Stimulated activated CD8-positive, alpha-beta memory T cell treated with anti-CD3 and anti-CD28 coated beads, Interleukin-7, amount 100 ng/mL, for 24 hours (primary cell): ENCODE results near the gene SMARCC2.

Source experiments
- DNase-seq: peaks from one replicate; pipeline ENCODE4 v3.0.0-alpha.2; 2020; ENCODE audit warnings: low read depth

The SMARCC2 gene

GRCh38 chr12:56152132-56152755 lies 37.0 kb downstream of the SMARCC2 start, which contains the start of gene MYL6B:
Gene MYL6B (plus strand): TSS chr12:56152587. CDS start chr12:56153919, 1,332 bp downstream.
- DNase-seq, result peak; percentile 86

DNA sequence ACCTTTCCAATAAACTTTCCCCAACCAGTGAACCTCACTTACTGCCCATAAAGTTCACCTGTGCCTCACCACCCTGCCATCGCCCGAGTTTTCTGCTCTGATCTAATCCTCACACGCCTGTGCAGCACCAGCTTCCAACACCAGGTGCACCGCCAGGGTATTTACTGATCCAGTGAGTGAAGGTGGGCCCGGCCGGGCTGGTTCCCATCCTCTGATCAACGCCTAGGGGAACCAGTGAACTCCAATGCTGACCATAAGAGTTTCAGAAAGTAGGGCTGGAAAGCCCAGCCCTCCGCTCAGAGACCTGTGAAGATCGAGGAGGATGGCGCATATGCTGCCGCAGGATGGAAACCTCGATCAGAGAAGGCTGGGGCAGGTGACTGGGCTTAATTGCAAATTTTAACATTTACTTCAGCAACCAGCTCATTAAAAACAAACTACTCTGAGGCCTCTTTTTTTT lies 37.6 kb downstream of the SMARCC2 start:
- peak; percentile 38 for DNase-seq

- no peak for DNase-seq
Observed at GRCh38 chr12:56150563-56150962, 38.7 kb downstream of the SMARCC2 start.

DNA sequence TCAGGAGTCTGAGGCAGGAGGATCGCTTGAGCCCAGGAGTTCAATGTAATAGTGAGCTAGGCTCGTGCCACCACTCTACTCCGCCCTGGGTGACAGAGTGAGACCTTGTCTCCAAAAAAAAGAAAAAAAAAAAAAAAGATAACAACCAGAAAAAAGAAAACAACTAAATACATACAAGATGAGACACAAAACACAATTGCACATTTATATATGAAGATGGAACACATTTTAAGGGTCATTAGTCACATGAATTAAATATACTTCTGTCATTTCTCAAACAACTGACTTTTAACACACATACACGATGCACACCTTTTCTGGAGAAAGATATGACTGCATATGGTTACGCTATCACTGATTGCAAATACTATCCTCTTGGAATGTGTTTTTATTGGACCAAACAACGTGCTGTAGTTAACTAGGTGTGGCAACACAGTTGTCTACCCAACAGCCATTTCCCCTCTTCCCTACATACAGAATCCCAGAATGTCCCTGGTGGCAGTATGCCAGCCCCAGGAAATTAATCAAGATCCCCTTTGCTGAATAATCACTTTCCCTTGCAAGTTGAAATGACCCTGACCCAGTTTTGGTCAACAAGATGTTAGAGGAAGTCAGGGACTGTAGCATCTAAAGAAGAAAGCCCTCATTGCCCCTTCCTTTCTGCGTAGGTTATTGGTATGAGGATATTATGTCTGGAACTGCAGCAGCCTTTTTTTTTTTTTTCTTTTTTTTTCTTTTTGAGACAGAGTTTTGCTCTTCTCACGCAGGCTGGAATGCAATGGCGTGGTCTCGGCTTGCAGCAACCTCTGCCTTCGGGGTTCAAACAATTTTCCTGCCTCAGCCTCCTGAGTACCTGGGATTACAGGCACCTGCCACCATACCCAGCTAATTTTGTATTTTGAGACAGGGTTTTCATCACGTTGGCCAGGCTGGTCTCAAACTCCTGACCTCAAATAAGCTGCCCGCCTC lies 42.5 kb downstream of the SMARCC2 start:
- DNase-seq, result no peak

DNA sequence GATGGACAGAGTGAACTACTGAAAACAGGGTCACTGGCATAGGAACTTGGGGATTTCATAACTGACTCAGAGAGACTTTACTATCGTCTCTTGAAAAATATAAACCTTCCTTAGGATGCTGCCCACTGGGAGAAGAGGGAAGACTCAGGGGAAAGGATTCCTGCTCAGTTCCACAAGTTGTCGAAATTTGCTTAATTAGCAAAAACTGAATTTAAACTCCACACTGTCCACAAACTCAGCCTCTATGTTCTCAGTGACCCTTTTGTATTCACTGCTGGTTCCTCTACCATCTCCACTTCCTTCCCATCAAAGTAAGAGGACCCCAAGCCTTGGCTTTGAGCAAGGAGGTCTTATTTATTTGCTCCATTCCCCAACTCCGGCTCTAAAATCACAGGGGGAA lies 44.1 kb downstream of the SMARCC2 start:
- DNase-seq, result no peak

DNA sequence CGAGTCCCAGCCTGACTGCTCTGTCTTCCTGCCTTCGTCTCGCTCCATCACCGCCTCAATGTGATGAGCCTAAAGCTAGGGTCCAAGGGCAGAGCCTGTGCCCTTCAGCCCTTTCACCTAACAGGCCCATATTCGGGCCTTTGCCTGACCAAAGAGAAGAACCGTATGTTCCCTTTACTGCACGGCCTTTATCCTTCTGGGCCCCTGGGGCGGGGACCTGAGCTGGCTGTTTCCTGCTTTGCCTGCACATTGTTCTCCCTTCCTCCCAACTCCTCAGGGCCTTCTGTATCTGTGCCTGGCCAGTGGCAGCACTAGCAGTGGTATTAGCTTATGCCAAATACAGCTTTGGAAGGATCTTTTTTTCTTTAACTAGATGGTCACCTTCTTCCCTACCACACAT lies 45.4 kb downstream of the SMARCC2 start:
- DNase-seq, result no peak

- DNase-seq, result no peak
Observed at GRCh38 chr12:56143217-56143616, 46.1 kb downstream of the SMARCC2 start.

GRCh38 chr12:56141946-56142784 lies 47.1 kb downstream of the SMARCC2 start:
- DNase-seq, result no peak

GRCh38 chr12:56137853-56138571 lies 51.3 kb downstream of the SMARCC2 start:
- no peak for DNase-seq

- no peak for DNase-seq
Observed at GRCh38 chr12:56134897-56135296, 54.4 kb downstream of the SMARCC2 start.

- no peak for DNase-seq
Observed at GRCh38 chr12:56130876-56131275, 58.4 kb downstream of the SMARCC2 start.

GRCh38 chr12:56129942-56130495 lies 59.3 kb downstream of the SMARCC2 start:
- no peak for DNase-seq

DNA sequence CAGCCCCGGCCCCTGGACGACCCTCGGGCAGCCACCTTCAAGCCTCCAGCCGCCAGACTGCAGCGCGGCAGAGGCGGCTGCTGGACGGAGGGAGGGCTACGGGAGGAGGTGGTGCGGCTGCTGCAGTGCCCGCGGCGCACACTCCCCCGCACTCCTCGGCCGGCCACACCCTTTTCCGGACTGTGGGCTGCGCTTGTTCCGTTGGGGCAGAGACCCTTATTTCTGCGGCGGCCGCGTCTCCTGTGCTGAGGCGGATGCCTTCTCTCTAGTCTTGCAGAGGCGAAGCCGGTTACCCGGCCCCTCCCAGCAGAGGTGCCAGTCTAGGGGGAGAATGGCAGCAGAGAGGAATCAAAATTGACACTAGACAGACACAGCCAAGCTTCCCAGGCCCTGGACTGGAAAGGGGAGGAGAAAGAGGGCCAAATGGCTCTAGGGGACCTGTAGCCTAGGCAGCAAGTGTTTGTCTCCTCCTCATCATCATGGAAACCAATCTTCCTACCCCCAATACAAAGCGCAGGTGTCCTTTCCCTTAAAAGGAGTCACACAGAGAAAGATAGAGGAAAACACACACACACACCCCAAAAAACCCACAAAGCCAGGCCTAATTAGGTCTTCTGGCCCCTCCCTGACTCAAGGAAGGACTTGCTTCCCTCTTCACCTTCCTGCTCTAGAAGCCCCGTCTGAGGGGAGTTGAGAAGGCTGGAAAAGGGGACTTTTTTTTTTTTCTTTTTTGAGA lies 59.9 kb downstream of the SMARCC2 start:
- peak; percentile 45 for DNase-seq

DNA sequence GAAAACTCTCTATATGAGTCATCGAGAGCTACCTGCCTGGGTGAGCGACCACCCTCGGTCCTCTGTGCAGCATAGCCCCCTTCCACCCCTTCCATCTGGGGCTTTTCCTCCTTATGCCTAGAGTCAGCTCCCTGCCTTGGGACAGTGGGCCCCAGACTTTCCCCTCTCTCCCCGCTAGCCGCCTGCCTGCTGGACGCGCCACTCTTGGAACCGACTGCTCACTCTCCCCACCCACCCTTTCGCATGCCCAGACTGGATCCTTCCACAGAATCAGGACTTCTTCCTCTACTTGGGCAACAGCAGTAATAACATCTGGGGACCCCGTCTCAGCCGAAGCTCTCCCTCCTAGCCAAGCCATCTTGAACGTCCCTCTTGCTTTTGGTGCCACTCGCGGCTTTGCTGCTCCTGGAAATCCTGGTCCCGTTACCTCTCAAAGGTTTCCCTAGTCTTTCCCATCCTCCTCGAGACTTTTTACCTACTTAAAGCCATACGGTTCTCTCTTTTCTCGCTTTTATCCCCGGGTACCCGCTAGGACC lies 60.5 kb downstream of the SMARCC2 start:
- DNase-seq, result no peak

DNA sequence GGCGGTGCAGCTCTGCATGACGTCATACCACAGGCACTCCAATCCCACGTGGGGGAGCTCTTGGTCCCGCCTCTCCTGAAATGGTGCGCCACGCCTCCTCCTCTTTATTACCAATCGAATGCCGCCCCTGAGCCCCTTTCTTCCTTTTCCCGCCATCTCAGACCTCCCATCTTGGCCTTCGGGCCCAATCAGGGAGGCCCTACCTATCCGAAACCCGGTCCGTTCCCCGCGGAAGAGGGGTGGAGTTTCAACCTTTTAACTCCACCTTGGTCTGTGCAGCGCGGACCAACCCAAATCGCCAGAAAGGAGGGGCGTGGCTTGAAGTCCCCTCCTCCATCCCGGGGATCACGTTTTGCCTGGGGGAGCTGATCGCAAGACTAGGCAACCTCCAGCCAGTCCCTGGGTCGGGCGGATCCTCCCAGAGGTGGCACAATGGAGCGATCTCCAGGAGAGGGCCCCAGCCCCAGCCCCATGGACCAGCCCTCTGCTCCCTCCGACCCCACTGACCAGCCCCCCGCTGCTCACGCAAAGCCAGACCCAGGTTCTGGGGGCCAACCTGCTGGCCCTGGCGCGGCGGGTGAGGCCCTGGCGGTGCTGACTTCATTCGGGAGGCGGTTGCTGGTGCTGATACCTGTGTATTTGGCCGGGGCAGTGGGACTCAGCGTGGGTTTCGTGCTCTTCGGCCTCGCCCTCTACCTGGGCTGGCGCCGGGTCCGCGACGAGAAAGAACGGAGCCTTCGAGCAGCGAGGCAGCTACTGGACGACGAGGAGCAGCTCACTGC lies 61.2 kb downstream of the SMARCC2 start, which contains the start of gene ESYT1:
ESYT1 (plus strand) TSS at position 380 of the 782 bp plus-strand sequence; CDS start at position 433, 53 bp downstream.
- DNase-seq, result peak; percentile 87

DNA sequence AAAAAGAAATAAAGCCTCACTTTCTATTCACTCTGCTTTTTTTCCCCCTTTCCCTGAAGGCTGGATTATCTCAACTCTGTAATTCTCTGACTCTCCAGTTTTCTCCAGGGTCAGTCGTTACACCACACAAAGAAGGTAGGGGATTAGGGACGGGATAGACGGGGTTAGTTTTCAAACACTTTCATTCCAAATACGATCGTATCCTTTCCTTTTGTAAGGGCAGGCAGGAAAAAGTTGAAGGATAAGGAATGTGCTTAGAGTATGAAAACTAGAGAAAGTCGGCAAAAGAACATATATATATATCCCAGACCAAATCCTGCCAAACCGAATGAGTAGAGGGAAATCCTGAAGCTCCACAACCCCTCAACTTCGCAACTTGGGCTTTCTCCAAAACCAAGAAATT lies 61.8 kb downstream of the SMARCC2 start:
- DNase-seq, result no peak

DNA sequence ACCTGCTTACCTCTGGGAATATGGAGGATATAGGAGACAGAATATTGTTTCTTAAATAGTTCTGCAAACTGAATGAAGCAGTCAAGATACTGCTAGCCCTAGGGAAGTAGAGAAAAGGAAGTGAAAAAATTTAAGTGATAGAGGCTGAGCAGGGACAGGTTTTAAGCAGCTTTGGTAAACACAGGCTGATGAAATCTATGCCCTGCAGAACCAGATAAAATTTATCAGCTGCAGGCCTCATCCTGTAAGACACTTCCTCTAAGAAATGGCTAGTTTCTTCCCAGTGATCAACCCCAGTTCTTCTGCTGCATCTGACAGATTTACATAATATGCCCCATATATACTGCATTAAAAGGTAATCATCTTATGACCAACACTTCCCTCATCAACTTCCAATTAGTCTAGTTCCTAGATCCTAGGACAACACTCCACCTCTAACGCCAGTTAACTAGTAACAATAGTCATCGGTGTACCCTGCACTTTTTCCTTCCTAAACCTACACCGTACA lies 62.5 kb downstream of the SMARCC2 start:
- no peak for DNase-seq

GRCh38 chr12:56124133-56124532 lies 65.2 kb downstream of the SMARCC2 start:
- DNase-seq, result no peak

GRCh38 chr12:56122637-56123036 lies 66.6 kb downstream of the SMARCC2 start:
- no peak for DNase-seq
